DND-41 (cell line): ENCODE data around the gene MAPK8IP1.
A peak's percentile ranks its signal among the peaks of the same experiment; 100 is the strongest.

Experiments
- ATAC-seq: fragments of 200-7000 bp; cut with Tn5 transposase; 3 replicates; pipeline ENCODE4 v1.9.1; 2021; ENCODE audit warnings: low read depth; ENCODE audit not compliant: insufficient read depth
- DNase-seq: peaks from one replicate; pipeline ENCODE4 v3.0.0-alpha.2; 2020
- H2AFZ ChIP-seq: 2 replicates; pipeline ENCODE4 v1.6.0; 2012; ENCODE audit warnings: low read depth, low read length
- H3K27ac ChIP-seq: 2 replicates; pipeline ENCODE4 v1.5.1; 2012; ENCODE audit warnings: low read length, inconsistent platforms
- H3K27me3 ChIP-seq: fragments of 200-600 bp; sonication (generic); 2 replicates; pipeline ENCODE4 v1.6.0; 2012; ENCODE audit warnings: low read length, mild to moderate bottlenecking, inconsistent platforms; ENCODE audit not compliant: insufficient read depth, poor library complexity
- H3K36me3 ChIP-seq: 2 replicates; pipeline ENCODE4 v1.5.1; 2012; ENCODE audit warnings: low read length, inconsistent platforms; ENCODE audit not compliant: insufficient read depth
- H3K4me1 ChIP-seq: 2 replicates; pipeline ENCODE4 v1.5.1; 2012; ENCODE audit warnings: mild to moderate bottlenecking, low read length; ENCODE audit not compliant: insufficient read depth
- H3K4me2 ChIP-seq: 2 replicates; pipeline ENCODE4 v1.6.0; 2012; ENCODE audit warnings: mild to moderate bottlenecking, moderate library complexity, low read length, inconsistent platforms; ENCODE audit not compliant: insufficient read depth
- H3K4me3 ChIP-seq, 2 experiments: fragments of 200-600 bp in 1 of 2; shearing (Covaris generic) in 1 of 2; 2 replicates each; pipeline ENCODE4 v1.5.1; 2012 to 2016; ENCODE audit warnings: inconsistent platforms in 2 of 2, low read length in 2 of 2, mild to moderate bottlenecking in 2 of 2, low read depth in 1 of 2, moderate library complexity in 1 of 2
- H3K79me2 ChIP-seq: 2 replicates; pipeline ENCODE4 v1.6.0; 2012; ENCODE audit warnings: low read length, inconsistent platforms; ENCODE audit not compliant: insufficient read depth
- H3K9ac ChIP-seq: 2 replicates; pipeline ENCODE4 v1.6.0; 2012; ENCODE audit warnings: low read depth, mild to moderate bottlenecking, inconsistent platforms, low read length, moderate library complexity
- H3K9me3 ChIP-seq: 2 replicates; pipeline ENCODE4 v1.5.1; 2012; ENCODE audit warnings: low read length, moderate library complexity, mild to moderate bottlenecking, inconsistent platforms; ENCODE audit not compliant: insufficient read depth, severe bottlenecking
- H4K20me1 ChIP-seq: 2 replicates; pipeline ENCODE4 v1.6.0; 2012; ENCODE audit warnings: low read length; ENCODE audit not compliant: insufficient read depth
- CTCF ChIP-seq: IDR thresholded peaks from 2 replicates; pipeline ENCODE4 v1.5.1; 2012; ENCODE audit warnings: borderline replicate concordance, low read length, moderate library complexity, mild to moderate bottlenecking; ENCODE audit not compliant: poor library complexity, severe bottlenecking; ENCODE audit errors: extremely low read depth
- EZH2 ChIP-seq: IDR thresholded peaks from 3 replicates; pipeline ENCODE4 v1.6.1; 2012; ENCODE audit warnings: borderline replicate concordance, low read depth, mild to moderate bottlenecking, moderate library complexity, low read length, inconsistent platforms; ENCODE audit not compliant: severe bottlenecking

Gene MAPK8IP1

GRCh38 chr11:45918962-45919675 lies 33.7 kb downstream of the MAPK8IP1 start:
- Histone ChIP-seq H3K27ac (no peak overlapping the region; the same call in 1 of the 2 replicates), H3K9me3 (no peaks in the 10 kb centered on the region), H3K4me3 (peak overlapping the region; percentile 64 to 91; a peak in 3 of 4 replicates), H3K4me1 (peaks cover 32% of the 10 kb centered on the region), H3K79me2 (peaks cover 21% of the 10 kb centered on the region), H3K9ac (peak overlapping the region; percentile 74), H3K4me2 (peak overlapping the region; percentile 94), H4K20me1 (peaks cover 10% of the 10 kb centered on the region), H3K27me3 (no peaks in the 10 kb centered on the region), H3K36me3 (peaks cover 22% of the 10 kb centered on the region), H2AFZ (peak overlapping the region; percentile 89)
- DNase-seq: no peak
- ATAC-seq: no peak
- TF ChIP-seq CTCF (no peak), EZH2 (no peak)

DNA sequence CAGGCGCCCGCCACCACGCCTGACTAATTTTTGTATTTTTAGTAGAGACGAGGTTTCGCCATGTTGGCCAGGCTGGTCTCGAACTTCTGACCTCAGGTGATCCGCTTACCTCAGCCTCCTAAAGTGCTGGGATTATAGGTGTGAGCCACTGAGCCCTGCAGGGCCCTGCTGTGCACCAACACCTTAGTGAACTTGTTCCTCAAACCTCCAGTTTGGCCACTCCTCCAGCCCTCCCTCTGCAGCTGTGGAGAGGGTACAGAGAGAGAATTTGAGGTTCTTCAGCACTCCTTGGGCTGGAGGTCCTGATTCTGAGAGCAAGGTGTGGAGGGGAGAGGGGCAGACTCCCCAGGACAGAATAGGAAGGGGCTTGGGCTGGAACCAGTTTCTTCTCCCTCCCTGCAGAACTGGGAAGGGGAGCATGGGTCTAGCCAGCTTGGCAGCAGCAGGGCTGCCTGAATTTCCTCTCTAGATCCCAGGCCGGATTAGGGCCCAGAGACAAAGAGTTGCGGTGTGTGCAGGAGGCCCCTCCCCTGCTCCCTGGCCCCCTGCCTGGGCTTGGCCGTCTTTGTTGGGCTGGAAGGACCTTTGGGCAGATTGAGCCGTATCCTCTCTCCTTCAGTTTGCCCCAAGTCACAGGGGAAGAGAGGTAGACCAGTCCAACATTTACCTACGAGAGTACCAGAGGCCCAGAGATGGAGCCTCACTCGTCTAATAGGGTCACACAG lies 34.5 kb downstream of the MAPK8IP1 start:
- H3K4me3 ChIP-seq: no peak overlapping the region
- peak overlapping the region; percentile 30; the same call in 1 of the 2 replicates for H2AFZ ChIP-seq
- peaks cover 32% of the 10 kb centered on the region for H3K4me1 ChIP-seq
- no peak overlapping the region for H3K9ac ChIP-seq
- H3K79me2 ChIP-seq: peaks cover 21% of the 10 kb centered on the region
- TF ChIP-seq CTCF: no peak
- TF ChIP-seq EZH2: no peak
- H3K36me3 ChIP-seq: peaks cover 14% of the 10 kb centered on the region
- no peak overlapping the region for H3K4me2 ChIP-seq
- no peak for ATAC-seq
- no peaks in the 10 kb centered on the region for H3K9me3 ChIP-seq
- no peaks in the 10 kb centered on the region for H3K27me3 ChIP-seq
- H3K27ac ChIP-seq: no peak overlapping the region
- no peak for DNase-seq
- H4K20me1 ChIP-seq: peaks cover 8% of the 10 kb centered on the region; the same call in 1 of the 2 replicates

DNA sequence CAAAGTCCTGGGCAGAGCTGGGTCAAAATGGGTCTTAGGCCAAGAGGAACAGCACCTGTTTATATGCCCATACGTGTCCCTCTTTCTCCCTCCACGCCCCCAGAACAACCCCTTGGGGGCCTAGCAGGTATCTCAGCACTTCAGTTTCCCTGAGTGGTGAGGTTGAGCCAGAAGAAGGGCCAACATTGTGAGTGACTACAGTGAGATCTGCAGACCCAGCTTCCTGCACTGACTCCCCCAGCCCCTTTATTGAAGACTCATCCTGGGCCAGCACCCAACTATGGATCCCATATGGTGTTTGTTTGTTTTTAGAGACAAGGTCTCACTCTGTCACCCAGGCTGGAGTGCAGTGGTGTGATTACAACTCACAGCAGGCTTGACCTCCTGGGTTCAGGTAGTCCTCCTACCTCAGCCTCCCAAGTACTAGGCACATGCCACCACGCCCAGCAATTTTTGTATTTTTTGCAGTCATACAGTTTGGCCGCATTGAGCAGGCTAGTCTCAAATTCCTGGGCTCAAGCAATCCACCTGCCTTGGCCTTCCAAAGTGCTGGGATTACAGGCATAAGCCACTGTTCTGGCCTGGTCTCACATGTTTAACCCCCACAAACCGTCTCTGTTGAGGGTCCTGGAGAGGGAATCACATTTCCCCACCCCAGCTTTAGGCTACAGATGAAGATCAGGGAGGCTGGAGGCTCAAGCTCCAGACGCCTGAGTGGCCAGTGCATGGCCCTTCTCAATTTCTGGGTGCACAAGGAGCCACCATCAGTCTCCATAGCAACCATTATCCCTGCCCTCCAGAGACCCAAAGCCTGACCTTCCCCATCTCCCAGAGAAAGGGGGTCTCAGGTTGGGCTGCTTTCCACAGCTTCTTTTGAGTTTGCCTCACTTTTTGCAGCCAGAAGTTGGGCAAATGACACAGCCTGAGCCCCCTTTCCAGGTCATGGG lies 35.4 kb downstream of the MAPK8IP1 start:
- TF ChIP-seq EZH2: no peak
- TF ChIP-seq CTCF: no peak
- Histone ChIP-seq H3K79me2 (peaks cover 16% of the 10 kb centered on the region), H3K9me3 (no peaks in the 10 kb centered on the region), H3K27me3 (no peaks in the 10 kb centered on the region), H3K4me3 (no peak overlapping the region), H3K4me2 (no peak overlapping the region), H3K9ac (no peak overlapping the region), H3K27ac (no peak overlapping the region), H4K20me1 (peaks cover 2% of the 10 kb centered on the region; the same call in 1 of the 2 replicates), H3K36me3 (peaks cover 5% of the 10 kb centered on the region; the same call in 1 of the 2 replicates), H3K4me1 (peaks cover 28% of the 10 kb centered on the region), H2AFZ (no peak overlapping the region)
- ATAC-seq (no peak), DNase-seq (no peak)
